ENCODE data around the gene TLE4.

The TLE4 gene

DNA sequence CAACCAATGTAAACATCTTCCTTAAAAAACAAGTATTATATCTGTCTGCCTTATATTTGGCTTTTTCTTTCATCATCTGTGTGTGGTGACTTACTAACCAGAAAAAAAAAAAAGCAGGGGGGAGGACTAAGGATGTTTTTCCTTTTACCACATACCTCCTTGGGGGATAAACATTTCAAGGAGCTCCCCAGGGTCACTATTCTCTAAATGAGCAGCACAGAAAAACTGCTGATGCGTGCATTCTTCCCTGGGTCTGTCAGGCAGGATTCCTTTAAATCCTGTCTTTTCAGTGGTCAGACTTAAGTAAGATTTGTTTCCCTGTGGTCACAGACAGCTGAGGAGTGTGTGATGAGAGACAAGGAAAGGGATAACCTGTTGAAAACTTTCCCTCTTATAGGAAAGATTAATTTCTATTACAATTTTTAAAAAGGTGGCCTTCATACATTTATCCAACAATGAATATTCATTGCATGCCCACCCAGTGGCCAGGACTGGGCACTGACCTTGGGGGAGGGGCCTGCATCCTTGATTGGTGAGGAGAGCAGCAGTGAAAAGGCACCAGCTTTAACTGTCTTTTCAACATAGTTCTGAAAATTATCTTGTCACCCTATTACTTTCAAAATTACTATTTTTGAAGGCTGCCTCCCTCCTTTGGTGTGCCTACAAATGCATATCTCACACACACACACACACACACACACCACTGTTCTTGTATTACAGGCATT, 123.1 kb downstream of the TLE4 start:
- no peak for DNase-seq

DNA sequence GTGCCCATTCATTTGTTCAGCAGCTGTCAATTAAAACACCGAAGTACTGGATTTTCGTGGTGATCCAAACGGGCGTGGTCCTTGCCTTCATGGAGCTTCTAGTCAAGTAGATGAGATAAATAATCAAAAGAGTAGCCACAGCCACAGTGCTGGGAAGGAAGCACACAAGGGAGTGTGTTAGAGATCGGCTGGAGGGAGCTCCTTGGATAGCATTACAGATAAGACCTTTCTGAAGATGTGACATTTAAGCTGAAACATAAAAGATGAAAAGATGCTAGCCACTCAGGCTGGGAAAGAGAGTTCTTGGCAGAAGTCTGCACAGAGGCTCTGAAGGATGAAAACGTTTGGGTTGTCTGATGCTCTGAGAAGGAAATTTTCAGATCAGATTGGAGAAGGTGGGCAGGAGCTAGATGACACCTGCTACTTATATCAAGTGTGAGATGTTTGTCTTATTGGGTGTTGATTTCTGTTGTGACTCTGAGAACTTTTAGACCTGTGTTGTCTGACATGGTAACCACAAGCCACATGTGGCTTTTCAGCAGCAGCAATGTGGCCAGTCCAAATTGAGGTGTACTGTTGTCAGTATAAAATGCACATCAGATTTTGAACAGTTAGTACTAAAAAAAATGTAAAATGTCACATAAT, 123.9 kb downstream of the TLE4 start:
- no peak for DNase-seq

DNA sequence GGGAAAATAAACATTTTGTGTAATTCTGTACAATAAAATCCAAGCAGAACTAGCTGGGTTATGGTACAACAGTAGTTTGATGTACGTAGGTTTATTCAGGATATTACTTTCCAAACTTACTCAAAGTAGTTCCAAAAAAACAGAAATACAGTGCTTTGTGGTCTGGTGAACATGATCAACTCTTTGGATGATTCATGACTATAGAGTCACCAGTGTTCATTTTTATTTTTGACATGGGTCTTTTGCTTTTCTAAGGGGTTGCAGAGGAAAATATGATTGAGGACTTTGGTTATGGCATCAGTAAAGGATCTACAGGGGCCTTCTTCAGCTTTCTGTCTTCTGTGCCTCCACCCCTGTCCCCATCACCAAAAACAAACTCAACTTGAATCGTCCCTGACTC, 127.2 kb downstream of the TLE4 start:
- DNase-seq, result no peak

DNA sequence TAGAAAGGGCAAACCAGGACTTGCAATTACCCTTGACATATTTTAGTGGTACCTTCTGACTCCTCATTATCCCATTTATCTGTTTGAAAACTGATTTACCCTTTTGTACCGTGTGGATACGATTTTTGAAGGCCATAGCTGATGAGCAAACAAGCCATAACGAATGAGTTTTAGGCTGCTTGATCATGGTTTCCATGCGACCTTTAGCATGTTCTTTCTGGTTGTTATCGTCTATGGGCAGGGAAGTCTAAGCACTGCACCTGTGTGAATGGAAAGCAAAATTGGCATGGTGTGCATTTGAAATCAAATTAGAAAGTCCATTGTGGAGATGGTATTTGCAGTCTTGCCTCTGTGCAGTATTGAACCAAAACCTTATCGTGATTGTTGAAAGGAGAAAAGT, 127.7 kb downstream of the TLE4 start:
- no peak for DNase-seq

DNA sequence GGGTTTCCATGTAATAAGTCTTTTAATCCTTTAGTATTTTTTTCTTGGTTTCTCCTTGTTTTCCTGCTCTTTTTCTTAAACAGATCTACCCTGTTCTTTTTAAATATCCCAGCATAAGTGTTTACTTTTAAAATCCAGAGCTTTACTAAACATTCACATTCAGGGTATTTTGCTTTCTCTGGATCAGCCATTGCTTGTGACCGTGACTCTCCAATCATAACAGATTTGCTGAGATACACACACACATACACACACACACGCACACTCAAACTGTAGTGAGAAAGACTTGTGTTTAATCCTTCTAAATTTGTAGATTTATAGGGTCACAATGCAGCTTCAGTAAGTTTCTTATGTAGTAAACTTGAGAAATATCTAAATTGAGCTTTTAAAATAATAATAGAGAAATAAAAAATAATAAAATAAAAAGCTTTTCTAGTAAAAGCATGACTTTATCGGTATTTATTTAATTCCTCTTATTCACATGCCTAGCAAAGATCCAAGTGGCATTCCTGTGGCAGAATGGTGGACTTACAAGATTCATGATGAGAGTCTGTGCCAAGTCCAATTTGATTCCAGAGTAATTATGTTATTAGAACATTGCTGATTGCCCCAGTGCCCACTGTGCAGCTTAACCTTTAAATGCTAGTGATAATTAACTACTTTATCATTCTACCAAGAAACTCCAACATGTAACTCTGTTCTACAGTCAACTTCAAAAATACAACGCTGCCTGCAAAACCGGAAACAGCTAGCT, 129.0 kb downstream of the TLE4 start:
- no peak for DNase-seq

DNA sequence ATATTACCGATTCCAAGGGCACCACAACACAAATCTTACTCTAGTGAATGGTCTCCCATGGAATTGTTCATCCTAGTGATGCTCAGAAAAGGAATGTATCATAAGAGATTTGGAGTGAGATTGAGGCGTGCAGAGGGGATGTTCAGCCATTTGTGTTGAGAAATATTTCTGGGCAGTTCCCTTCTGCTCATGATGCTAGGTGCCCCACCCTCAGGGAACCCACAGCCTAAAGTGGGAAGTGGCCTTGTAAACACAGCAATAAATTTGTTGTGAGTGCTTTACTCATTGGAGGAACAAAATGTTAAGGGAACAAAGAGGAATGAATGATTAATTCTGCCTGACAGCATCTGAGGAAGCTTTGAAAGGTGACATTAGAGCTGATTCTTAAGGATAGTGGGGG, 129.9 kb downstream of the TLE4 start:
- DNase-seq, result no peak

DNA sequence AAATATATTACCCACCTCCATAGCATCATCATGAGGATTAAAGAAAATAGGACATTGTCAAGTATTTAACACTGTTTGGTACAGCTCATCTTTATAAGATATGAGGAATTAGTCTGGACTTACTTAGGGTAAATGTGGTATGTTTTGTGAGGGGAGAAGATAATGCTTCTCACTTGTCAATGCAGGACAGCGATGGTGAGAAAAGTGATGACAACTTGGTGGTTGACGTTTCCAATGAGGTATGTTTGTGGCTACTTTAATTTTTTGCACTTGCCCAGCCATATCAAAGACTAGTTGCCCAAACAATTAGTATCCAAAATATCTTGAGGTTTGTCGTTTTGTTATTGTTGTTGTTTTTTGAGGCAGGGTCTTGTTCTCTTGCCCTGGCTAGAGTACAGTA, 133.9 kb downstream of the TLE4 start:
- no peak for DNase-seq

DNA sequence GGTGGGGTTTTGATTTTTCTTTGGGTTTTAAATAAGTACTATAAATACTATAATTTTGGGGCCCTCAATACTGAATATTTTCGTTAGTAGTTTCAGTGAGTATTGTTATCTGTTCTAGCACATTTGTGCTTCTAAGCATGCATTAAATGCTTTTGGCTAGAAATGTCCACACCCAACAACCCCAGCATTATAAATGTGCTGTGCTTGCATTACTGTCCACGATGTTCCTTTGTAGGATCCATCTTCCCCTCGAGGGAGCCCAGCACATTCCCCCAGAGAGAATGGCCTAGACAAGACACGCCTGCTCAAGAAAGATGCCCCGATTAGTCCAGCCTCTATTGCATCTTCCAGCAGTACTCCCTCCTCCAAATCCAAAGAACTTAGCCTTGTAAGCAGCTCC, 134.7 kb downstream of the TLE4 start:
- no peak for DNase-seq

DNA sequence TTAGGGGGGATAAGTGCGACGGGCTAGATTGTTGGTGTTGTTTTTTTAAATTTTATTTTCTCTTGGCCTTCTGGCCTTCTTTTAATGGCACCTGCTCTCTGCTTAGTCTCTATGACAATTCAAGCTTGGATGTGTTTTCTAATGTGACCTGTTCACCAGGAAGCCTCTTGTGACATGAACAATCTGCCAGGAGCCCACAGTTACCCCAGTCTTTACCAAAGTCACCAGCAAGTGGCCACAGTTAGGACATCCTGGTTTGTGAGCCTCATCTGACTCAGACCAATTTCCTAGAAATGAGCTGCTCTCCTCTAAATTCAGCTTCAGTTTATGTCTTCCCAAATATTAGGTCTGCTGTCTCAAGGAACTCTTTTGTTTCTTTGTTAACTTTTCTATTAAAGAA, 135.8 kb downstream of the TLE4 start:
- no peak for DNase-seq

DNA sequence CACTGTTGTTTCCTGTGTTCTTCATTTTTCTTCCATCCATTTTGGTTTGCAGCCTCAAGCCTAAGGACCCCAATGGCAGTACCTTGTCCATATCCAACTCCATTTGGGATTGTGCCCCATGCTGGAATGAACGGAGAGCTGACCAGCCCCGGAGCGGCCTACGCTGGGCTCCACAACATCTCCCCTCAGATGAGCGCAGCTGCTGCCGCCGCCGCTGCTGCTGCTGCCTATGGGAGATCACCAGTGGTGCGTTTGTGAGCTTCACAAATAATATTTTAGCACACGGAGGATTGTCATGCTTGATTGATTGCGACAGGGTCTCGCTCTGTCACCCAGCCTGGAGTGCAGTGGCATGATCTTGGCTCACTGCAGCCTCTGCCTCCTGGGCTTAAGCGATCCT, 136.8 kb downstream of the TLE4 start:
- DNase-seq, result no peak

DNA sequence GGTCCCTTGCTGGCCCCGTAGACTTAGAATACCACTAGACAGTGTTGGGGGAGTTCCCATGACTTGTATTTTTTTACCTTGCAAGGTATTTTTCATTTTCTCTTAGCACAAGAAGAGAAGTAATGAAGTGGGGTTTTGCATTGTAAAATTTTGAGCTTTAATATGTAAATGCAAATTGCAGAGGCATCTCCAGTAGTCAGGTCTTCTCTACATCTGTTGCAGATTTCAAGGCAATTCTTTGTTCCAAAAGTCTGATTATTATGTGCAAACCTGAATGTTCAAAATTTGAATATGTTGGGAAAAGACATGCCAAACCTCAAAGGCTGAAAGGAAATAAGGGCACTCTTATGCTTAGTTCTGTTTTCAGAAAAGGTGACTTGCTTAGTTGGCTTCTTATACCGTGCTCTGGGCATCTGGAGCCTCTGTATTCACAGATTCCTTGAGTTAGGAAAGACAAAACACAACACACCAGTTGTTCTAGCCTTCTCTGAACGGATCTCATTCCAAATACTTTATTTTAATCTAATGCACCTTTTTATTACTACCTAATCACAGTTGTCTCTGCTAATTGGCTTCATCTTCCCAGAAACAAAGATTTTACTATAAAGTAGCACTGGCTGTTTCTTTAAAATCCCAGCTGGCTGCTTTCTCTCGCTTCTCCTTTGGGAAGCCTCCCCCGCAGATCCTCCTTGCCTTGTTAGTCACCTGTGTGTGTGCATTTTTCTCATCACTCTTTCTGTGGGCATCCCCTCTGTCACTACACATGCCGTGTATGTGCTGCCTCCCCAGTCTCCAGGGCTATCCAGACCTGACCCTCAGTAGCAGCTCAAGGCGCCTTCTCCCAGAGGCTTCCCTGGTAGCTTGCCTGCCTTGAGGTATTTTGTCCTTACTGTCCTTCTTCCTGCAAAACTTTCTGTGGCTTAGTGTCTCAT, 138.2 kb downstream of the TLE4 start:
- DNase-seq, result no peak

DNA sequence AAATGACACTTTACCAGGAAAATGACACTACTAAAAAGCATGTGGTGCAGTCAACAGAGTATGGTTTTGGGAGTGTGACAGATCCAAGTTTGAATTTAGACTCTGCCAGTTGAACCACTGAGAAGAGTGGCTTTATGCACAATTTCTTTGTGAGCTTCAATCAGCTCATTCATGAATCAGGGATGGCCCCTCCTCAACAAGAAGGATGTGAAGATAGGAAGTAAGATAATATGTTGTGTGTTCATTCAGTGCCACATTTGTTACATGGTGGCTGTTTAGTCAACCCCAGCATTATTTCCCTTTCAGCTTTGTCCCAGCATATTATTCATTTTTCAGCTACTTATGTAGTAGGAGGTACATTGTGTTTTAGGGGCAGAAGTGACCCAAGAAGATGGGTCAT, 140.1 kb downstream of the TLE4 start:
- no peak for DNase-seq

DNA sequence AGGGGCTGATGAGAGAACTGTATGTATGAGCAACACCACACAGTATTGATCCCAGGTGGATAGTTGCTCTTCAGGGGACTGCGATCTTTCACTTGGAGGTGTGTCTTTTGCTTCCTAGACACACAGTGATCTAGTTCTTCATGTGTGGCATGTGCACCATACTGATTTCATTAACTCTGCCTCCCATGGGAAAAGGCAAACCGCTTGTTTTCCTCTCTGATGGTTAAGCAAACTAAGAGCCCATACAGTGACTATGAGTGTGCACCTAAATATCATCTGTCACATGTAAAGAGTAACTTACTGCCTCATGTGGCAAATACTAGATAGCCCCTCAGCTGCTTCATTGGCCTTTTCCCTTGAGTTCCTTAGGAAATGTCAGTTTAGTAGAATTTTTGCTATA, 147.3 kb downstream of the TLE4 start:
- no peak for DNase-seq

DNA sequence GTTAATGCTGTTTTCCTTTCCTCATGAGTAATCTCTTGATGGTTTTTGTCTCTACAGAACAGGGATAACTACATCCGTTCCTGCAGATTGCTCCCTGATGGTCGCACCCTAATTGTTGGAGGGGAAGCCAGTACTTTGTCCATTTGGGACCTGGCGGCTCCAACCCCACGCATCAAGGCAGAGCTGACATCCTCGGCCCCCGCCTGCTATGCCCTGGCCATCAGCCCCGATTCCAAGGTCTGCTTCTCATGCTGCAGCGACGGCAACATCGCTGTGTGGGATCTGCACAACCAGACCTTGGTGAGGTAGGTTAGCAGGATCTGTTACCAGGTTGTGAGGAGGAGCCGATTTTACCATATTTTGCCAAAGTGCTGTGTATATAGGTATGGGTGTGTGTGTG, 148.2 kb downstream of the TLE4 start:
- no peak for DNase-seq

DNA sequence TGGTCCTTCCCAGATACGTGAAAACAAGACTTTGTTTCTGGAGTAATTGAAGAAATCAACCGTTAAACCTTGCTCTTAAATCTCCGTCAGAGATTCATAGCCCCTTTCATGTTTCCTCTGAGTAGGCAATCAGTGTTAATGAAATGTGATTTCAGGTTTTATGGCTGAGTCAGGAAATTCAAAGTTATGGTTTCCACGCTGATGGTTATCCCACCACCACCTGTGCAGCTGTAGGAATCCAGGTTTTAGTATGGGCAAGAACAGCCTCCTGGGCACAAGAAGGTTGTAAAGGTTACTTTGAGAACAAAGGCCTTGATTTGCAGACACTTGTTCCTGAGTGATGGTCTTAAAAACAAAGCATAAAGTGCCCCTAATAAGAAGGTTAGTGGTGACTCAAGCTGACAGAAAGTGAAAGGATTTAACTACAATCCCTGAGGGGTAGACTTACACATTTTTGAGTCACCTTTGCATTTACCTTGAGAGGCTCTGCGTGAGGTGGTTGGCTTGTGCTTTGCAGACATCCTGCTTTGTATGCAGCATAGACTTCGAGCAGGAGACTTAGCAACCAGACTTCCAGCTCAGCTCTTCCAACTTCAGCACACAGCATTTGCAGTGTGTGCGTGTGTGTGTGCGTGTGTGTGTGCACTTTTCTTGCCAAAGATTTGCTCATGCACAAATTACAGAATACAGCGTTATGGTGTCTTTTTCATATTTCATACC, 159.6 kb downstream of the TLE4 start:
- DNase-seq, result no peak

DNA sequence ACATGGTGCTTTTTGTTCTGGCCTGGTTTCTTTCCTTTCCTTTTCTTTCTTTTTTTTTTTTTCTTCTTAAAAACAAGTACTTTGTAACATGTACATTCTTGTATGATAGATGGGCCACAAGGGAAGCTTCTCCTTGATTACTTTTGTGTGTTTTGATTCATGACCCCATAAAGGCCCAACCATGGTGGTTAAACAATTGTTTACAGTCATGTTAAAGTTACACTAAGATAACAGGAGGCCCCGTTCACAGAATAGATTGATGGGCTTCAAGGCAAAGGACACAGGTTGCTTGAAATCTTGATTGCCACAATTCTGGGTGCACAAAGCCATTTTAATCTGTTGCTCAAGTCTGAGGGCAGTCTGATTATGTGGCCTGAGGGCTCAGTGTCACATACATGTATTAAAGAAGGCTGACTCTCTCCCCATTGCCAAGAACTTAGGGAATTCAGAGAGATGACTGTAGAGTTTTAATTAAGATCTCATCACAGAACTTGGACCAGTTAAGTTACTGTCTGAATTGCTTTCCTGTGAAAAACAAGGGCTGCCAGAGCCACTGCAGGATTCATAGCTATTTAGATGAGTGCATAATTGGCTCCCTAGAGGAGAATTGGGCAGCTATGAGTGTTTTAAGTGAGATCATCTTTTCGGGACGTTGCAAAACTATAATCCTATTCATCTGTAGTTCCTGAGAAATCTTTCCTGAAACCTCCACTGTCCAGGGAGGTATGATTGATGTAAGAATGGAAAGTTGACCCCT, 163.4 kb downstream of the TLE4 start:
- no peak for DNase-seq

DNA sequence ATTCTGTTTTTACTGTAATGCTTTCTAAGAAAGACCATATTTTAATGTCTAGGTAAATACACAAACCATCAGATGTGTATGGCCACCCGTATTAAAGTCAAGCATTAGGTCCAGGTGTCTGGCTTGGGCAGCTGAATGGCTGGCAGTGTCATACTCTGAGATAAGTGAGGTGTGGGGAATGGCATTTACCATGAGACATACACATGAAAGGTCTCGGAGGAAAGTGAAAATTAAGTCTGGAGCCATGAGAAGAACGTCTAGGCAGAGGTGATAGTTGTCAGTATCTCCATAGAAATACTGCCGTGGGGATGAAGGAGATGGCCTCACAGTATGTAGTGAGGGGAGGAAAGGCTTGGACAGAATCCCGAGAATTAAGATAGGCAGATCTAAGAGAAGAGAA, 164.3 kb downstream of the TLE4 start:
- DNase-seq, result no peak

DNA sequence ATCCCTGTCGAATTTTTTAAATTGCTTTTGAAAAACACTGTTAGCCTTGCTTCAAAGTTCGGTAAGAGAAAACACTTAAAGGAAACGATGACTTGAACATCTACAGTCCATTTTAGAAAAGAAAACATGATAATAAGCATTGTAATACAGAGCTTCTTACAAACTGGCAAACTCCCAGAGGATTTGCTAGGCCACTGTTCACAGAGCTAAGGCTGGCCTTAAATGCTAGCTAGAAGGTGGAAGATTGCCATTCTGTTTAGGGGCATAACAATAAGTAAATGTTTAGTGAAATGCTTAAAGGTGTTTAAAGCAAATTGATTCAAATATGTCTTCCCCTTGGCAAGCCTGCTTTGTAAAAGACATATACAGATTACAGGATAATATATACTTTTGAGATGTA, 169.6 kb downstream of the TLE4 start:
- no peak for DNase-seq

DNA sequence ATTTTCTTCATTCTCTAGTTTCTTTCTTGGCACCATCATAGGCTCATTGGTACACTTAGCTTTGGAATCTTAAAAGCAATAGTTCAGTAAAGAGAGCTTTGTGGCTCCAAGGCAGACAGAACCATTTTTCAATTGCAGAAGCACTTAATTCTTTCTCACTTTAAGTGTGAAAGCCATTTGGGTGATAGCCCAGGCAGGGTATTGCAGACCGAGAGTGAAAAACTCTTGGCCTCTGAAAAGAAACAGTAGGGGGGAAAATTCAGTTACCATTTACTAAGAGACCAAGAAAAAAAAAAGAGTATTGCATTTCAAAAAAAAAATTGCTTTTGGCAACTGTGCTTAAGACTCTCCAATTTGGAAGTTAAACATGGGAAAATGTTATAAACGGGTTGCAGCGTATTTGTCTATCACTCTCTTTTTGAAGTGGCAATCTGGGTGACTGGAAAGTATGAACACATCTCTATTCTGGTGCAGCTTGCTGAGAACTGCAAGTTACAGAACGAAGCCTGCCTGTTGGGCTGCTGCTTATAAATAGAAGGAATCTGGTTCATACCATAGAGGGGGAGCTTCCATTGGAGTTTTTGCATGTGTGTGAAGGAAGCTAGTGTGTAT, 170.5 kb downstream of the TLE4 start:
- DNase-seq, result no peak

DNA sequence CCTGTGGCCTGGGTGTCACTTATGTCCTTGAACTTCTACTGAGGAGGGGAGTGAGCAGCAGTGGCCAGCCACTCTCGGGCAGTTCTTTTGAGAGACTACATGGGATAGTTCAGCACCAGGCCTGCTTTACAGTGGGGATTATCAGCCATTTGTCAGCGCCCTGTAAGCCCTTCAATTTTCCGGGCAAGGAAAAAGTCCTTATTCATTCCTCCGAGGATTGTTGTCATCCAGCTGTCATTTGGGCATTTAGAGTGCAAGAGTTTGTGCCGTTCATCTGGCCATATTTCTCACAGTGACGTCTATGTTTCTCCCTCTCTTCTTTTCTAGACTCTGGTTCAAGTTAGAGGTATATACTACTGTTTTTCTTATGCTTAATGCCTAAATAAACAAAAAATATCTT, 172.8 kb downstream of the TLE4 start:
- DNase-seq, result no peak

DNA sequence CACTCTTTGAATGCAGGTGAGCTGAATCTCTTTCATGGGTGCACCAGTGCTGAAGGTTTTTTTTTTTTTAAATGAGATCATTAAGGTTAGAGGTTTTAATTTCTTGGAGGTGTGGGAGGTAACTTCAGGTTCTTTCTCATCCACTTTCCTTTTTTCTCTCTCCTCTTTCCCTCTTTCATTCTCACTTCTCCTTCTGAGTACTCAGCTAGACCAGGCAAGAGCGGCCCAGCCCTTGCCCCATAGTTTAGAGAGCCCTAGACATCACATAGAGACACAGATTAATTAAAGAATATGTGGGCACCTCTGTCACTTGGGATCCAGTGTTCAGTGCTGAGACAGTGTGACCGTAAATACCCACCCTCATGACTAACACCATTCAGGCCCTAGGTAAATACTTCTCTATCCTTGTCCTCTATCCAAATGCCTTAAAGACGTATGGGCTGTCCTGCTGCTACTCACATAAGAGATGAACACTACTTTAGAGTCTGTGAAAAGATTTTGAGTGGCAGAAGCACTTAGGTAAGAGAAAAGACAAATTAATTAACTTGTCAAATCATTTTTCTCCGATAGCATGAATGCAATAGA, 174.1 kb downstream of the TLE4 start:
- DNase-seq, result no peak

Data from activated CD4-positive, alpha-beta T cell treated with anti-CD3 and anti-CD28 coated beads, Interleukin-2, amount 50 U/mL, for 4 hours (primary cell).